Measurements from ENCODE around the gene DENND6B.
"Not testable (repeated sequence)": the region's sequence is repeated elsewhere in the genome, so short reads cannot be mapped to it uniquely, and the experiment has no call there.

Gene DENND6B

GRCh38 chr22:50274771-50275170 lies 52.0 kb downstream of the DENND6B start:
- H3K4me1 Mint-ChIP-seq = peaks cover 7% of the 10 kb centered on the region
- H3K4me3 Mint-ChIP-seq = no peak overlapping the region
- H3K27me3 Mint-ChIP-seq = peaks cover 39% of the 10 kb centered on the region
- CTCF ChIA-PET = interaction anchor here (1.3 to 2.7 kb wide), 7 partner anchors 40 to 224 kb away, joined by 4 to 30 read pairs (median 7); no protein-coding TSS in a partner anchor
- no peaks in the 10 kb centered on the region for H3K9me3 Mint-ChIP-seq
- H3K36me3 Mint-ChIP-seq = no peaks in the 10 kb centered on the region
- no peak for DNase-seq
- no peak overlapping the region for H3K27ac Mint-ChIP-seq

- peaks cover 42% of the 10 kb centered on the region for H3K27me3 Mint-ChIP-seq
- H3K4me1 Mint-ChIP-seq = peaks cover 9% of the 10 kb centered on the region
- H3K9me3 Mint-ChIP-seq = no peaks in the 10 kb centered on the region
- no peak overlapping the region for H3K27ac Mint-ChIP-seq
- CTCF ChIA-PET = interaction anchor here (1.3 to 2.6 kb wide), 5 partner anchors 40 to 224 kb away, joined by 4 to 10 read pairs (median 7); partner anchors contain the start of gene DENND6B
- H3K4me3 Mint-ChIP-seq = no peak overlapping the region
- DNase-seq = peak; percentile 64
- no peaks in the 10 kb centered on the region for H3K36me3 Mint-ChIP-seq
Observed at GRCh38 chr22:50274311-50274710, 52.5 kb downstream of the DENND6B start.

GRCh38 chr22:50273781-50274180 lies 53.0 kb downstream of the DENND6B start:
- H3K27ac Mint-ChIP-seq = not testable (repeated sequence)
- H3K27me3 Mint-ChIP-seq = peaks cover 47% of the 10 kb centered on the region

GRCh38 chr22:50273352-50273751 lies 53.5 kb downstream of the DENND6B start:
- CTCF ChIA-PET = interaction anchor here (1.3 to 2.6 kb wide), 5 partner anchors 21 to 225 kb away, joined by 4 to 10 read pairs (median 7); partner anchors contain the start of gene DENND6B
- not testable (repeated sequence) for H3K27ac Mint-ChIP-seq, H3K4me3 Mint-ChIP-seq, H3K36me3 Mint-ChIP-seq, H3K9me3 Mint-ChIP-seq, DNase-seq
- H3K27me3 Mint-ChIP-seq = peaks cover 52% of the 10 kb centered on the region
- peaks cover 16% of the 10 kb centered on the region for H3K4me1 Mint-ChIP-seq

More at GRCh38 chr22:50273781-50274180, 53.0 kb downstream of the DENND6B start:
- not testable (repeated sequence) for DNase-seq, H3K9me3 Mint-ChIP-seq, H3K36me3 Mint-ChIP-seq, H3K4me3 Mint-ChIP-seq
- CTCF ChIA-PET = interaction anchor here (1.3 to 2.6 kb wide), 5 partner anchors 41 to 225 kb away, joined by 4 to 10 read pairs (median 7); partner anchors contain the start of gene DENND6B
- H3K4me1 Mint-ChIP-seq = peaks cover 12% of the 10 kb centered on the region

GRCh38 chr22:50272044-50272802 lies 54.6 kb downstream of the DENND6B start:
- CTCF ChIA-PET = interaction anchor here (0.8 to 2.6 kb wide), 5 partner anchors 19 to 226 kb away, joined by 3 to 11 read pairs (median 9); partner anchors contain the start of gene DENND6B

GRCh38 chr22:50271519-50271970 lies 55.3 kb downstream of the DENND6B start:
- CTCF ChIA-PET = interaction anchor here (1.2 to 1.6 kb wide), 2 partner anchors 19 to 70 kb away, joined by 7 to 11 read pairs; no protein-coding TSS in a partner anchor
- peak; percentile 74 for DNase-seq
- peaks cover 57% of the 10 kb centered on the region for H3K27me3 Mint-ChIP-seq
- no peaks in the 10 kb centered on the region for H3K9me3 Mint-ChIP-seq
- H3K4me3 Mint-ChIP-seq = no peak overlapping the region
- H3K36me3 Mint-ChIP-seq = no peaks in the 10 kb centered on the region
- H3K27ac Mint-ChIP-seq = no peak overlapping the region
- peaks cover 19% of the 10 kb centered on the region for H3K4me1 Mint-ChIP-seq

More at GRCh38 chr22:50272044-50272802, 54.6 kb downstream of the DENND6B start:
- H3K36me3 Mint-ChIP-seq = no peaks in the 10 kb centered on the region
- no peak overlapping the region for H3K27ac Mint-ChIP-seq
- no peak for DNase-seq
- H3K4me3 Mint-ChIP-seq = no peak overlapping the region
- H3K4me1 Mint-ChIP-seq = peaks cover 19% of the 10 kb centered on the region
- peaks cover 57% of the 10 kb centered on the region for H3K27me3 Mint-ChIP-seq
- no peaks in the 10 kb centered on the region for H3K9me3 Mint-ChIP-seq

- CTCF ChIA-PET = no interaction called here
- H3K27ac Mint-ChIP-seq = peak overlapping the region; percentile 49
- peaks cover 19% of the 10 kb centered on the region for H3K4me1 Mint-ChIP-seq
- no peaks in the 10 kb centered on the region for H3K9me3 Mint-ChIP-seq
- H3K27me3 Mint-ChIP-seq = peaks cover 63% of the 10 kb centered on the region
- H3K4me3 Mint-ChIP-seq = peak overlapping the region; percentile 67
- no peaks in the 10 kb centered on the region for H3K36me3 Mint-ChIP-seq
- DNase-seq = peak; percentile 85
Observed at GRCh38 chr22:50270666-50271394, 56.0 kb downstream of the DENND6B start.

GRCh38 chr22:50269970-50270665 lies 56.7 kb downstream of the DENND6B start, which contains the start of gene MAPK11:
Gene MAPK11 (minus strand): TSS chr22:50270380. CDS start chr22:50270292, 88 bp downstream.
- no peaks in the 10 kb centered on the region for H3K36me3 Mint-ChIP-seq
- H3K27me3 Mint-ChIP-seq = peaks cover 66% of the 10 kb centered on the region
- peaks cover 19% of the 10 kb centered on the region for H3K4me1 Mint-ChIP-seq
- peak within 1 kb of the TSS; percentile 67 for H3K4me3 Mint-ChIP-seq
- CTCF ChIA-PET = no interaction called here
- H3K27ac Mint-ChIP-seq = peak within 1 kb of the TSS; percentile 49
- H3K9me3 Mint-ChIP-seq = no peaks in the 10 kb centered on the region
- peak; percentile 84 for DNase-seq

- Mint-ChIP-seq H3K4me1 (peaks cover 19% of the 10 kb centered on the region), H3K27me3 (peaks cover 68% of the 10 kb centered on the region), H3K36me3 (no peaks in the 10 kb centered on the region), H3K9me3 (no peaks in the 10 kb centered on the region), H3K4me3 (peak overlapping the region; percentile 67), H3K27ac (no peak overlapping the region)
- CTCF ChIA-PET = no interaction called here
- DNase-seq = no peak
Observed at GRCh38 chr22:50269573-50269969, 57.2 kb downstream of the DENND6B start.

- H3K9me3 Mint-ChIP-seq = no peaks in the 10 kb centered on the region
- CTCF ChIA-PET = interaction anchor here (1.5 kb wide), 1 partner anchor 25 kb away, joined by 5 read pairs; no protein-coding TSS in a partner anchor
- no peaks in the 10 kb centered on the region for H3K36me3 Mint-ChIP-seq
- H3K27me3 Mint-ChIP-seq = peaks cover 70% of the 10 kb centered on the region
- no peak overlapping the region for H3K27ac Mint-ChIP-seq
- peaks cover 19% of the 10 kb centered on the region for H3K4me1 Mint-ChIP-seq
- H3K4me3 Mint-ChIP-seq = no peak overlapping the region
- DNase-seq = no peak
Observed at GRCh38 chr22:50268655-50269113, 58.1 kb downstream of the DENND6B start.

GRCh38 chr22:50267591-50268390 lies 59.0 kb downstream of the DENND6B start:
- H3K4me1 Mint-ChIP-seq = peaks cover 19% of the 10 kb centered on the region
- peak; percentile 64 for DNase-seq
- H3K4me3 Mint-ChIP-seq = no peak overlapping the region
- CTCF ChIA-PET = interaction anchor here (1.0 to 1.5 kb wide), 3 partner anchors 17 to 192 kb away, joined by 3 to 5 read pairs (median 4); partner anchors contain the start of gene HDAC10
- H3K36me3 Mint-ChIP-seq = no peaks in the 10 kb centered on the region
- no peaks in the 10 kb centered on the region for H3K9me3 Mint-ChIP-seq
- H3K27me3 Mint-ChIP-seq = peaks cover 70% of the 10 kb centered on the region
- no peak overlapping the region for H3K27ac Mint-ChIP-seq

GRCh38 chr22:50266994-50267393 lies 59.8 kb downstream of the DENND6B start:
- CTCF ChIA-PET = interaction anchor here (1.2 to 1.5 kb wide), 2 partner anchors 23 to 193 kb away, joined by 3 to 5 read pairs; no protein-coding TSS in a partner anchor
- H3K36me3 Mint-ChIP-seq = no peaks in the 10 kb centered on the region
- peaks cover 26% of the 10 kb centered on the region for H3K4me1 Mint-ChIP-seq
- no peak overlapping the region for H3K4me3 Mint-ChIP-seq
- H3K27me3 Mint-ChIP-seq = peaks cover 70% of the 10 kb centered on the region
- no peak overlapping the region for H3K27ac Mint-ChIP-seq
- no peaks in the 10 kb centered on the region for H3K9me3 Mint-ChIP-seq
- no peak for DNase-seq

Measured in activated naive CD4-positive, alpha-beta T cell treated with anti-CD3 and anti-CD28 coated beads, Interleukin-2, amount 10 ng/mL, durations not matched to agents 7 days and 5 days (primary cell).